LNCAP (cell line): ENCODE data around the gene KCNK5.

Source experiments
- CTCF ChIP-seq: fragments of 450-650 bp; IDR thresholded peaks from 2 replicates; pipeline ENCODE4 v1.5.1; 2017; ENCODE audit warnings: mild to moderate bottlenecking

Gene KCNK5

GRCh38 chr6:39188571-39188970, 40.7 kb downstream of the KCNK5 start:
- no peak for TF ChIP-seq CTCF

GRCh38 chr6:39188098-39188450, 41.2 kb downstream of the KCNK5 start:
- TF ChIP-seq CTCF, result no peak

GRCh38 chr6:39184906-39185580, 44.2 kb downstream of the KCNK5 start:
- no peak for TF ChIP-seq CTCF

- TF ChIP-seq CTCF, result no peak
Observed at GRCh38 chr6:39182604-39183003, 46.7 kb downstream of the KCNK5 start.

GRCh38 chr6:39181826-39182225, 47.4 kb downstream of the KCNK5 start:
- no peak for TF ChIP-seq CTCF

GRCh38 chr6:39181333-39181732, 47.9 kb downstream of the KCNK5 start:
- TF ChIP-seq CTCF, result no peak

GRCh38 chr6:39178804-39179203, 50.5 kb downstream of the KCNK5 start:
- no peak for TF ChIP-seq CTCF

- TF ChIP-seq CTCF, result no peak
Observed at GRCh38 chr6:39178235-39178634, 51.0 kb downstream of the KCNK5 start.
